HG02763 (cell line): ENCODE measurements around the gene MPL.

Source experiments
- ATAC-seq: cut with Tn5 transposase; IDR thresholded peaks from one replicate; pipeline ENCODE4 v1.9.1; 2021; ENCODE audit warnings: mild to moderate bottlenecking, moderate library complexity; ENCODE audit not compliant: unreplicated experiment

The MPL gene

GRCh38 chr1:43305926-43306687, 31.5 kb upstream of the MPL start:
- ATAC-seq = no peak

- ATAC-seq = no peak
Measured at GRCh38 chr1:43306688-43307457, 30.7 kb upstream of the MPL start.

GRCh38 chr1:43307458-43308158, 30.0 kb upstream of the MPL start:
- ATAC-seq = no peak

GRCh38 chr1:43308635-43309404, 28.8 kb upstream of the MPL start:
- ATAC-seq = no peak

GRCh38 chr1:43309405-43310025, 28.1 kb upstream of the MPL start:
- ATAC-seq = no peak

- no peak for ATAC-seq
Measured at GRCh38 chr1:43311521-43311920, 26.1 kb upstream of the MPL start.

GRCh38 chr1:43312212-43312623, 25.4 kb upstream of the MPL start:
- ATAC-seq = no peak

GRCh38 chr1:43312663-43313515, 24.7 kb upstream of the MPL start:
- ATAC-seq = no peak

- no peak for ATAC-seq
Measured at GRCh38 chr1:43313771-43314170, 23.8 kb upstream of the MPL start.

GRCh38 chr1:43314233-43314632, 23.4 kb upstream of the MPL start:
- ATAC-seq = no peak

GRCh38 chr1:43315481-43315880, 22.1 kb upstream of the MPL start:
- ATAC-seq = no peak

GRCh38 chr1:43315963-43316737, 21.5 kb upstream of the MPL start:
- ATAC-seq = no peak

GRCh38 chr1:43316738-43317520, 20.7 kb upstream of the MPL start:
- ATAC-seq = no peak

- no peak for ATAC-seq
Measured at GRCh38 chr1:43317817-43318471, 19.7 kb upstream of the MPL start.

GRCh38 chr1:43318831-43319230, 18.8 kb upstream of the MPL start:
- ATAC-seq = no peak

- ATAC-seq = no peak
Measured at GRCh38 chr1:43319288-43319687, 18.3 kb upstream of the MPL start.

- no peak for ATAC-seq
Measured at GRCh38 chr1:43319766-43320165, 17.9 kb upstream of the MPL start.
